Panc1 (cell line): ENCODE results near the gene CDCA7L. TPM values are rescaled to one million over a fixed set of nuclear protein-coding genes. Genes with fewer than 3 reads are reported as not detected.

Experiments
- ATAC-seq: fragments of 200-7000 bp; cut with Tn5 transposase; 2 replicates; pipeline ENCODE4 v1.9.1; 2020; ENCODE audit warnings: mild to moderate bottlenecking, moderate library complexity
- BruUV-seq: library from RNA; stranded (reverse); fragments of 400-500 nt; replicated peaks from 2 replicates; lab custom pipeline; 2021; lab: Mats Ljungman, UMichigan
- CTCF ChIA-PET: fragments of 300-600 bp; sonication (Branson Sonifier 250); formaldehyde crosslinking; loops from one replicate; lab custom pipeline; 2022; ENCODE audit warnings: antibody characterized with exemption; lab: Charles Lee
- POLR2A ChIA-PET: fragments of 300-600 bp; sonication (Branson Sonifier 250); formaldehyde crosslinking; loops from one replicate; lab custom pipeline; 2022; ENCODE audit warnings: antibody characterized with exemption; lab: Charles Lee
- DNase-seq: peaks from one replicate; pipeline ENCODE4 v3.0.0-alpha.2; 2010; ENCODE audit warnings: low read depth, low spot score
- H3K27ac ChIP-seq: 2 replicates; pipeline ENCODE4 v1.5.1; 2011; ENCODE audit warnings: mild to moderate bottlenecking, low read length, inconsistent platforms
- H3K27me3 ChIP-seq: fragments of 200-500 bp; sonication (Bioruptor generic); 2 replicates; pipeline ENCODE4 v1.6.0; 2014; ENCODE audit warnings: low read length, inconsistent platforms; ENCODE audit not compliant: control insufficient read depth, insufficient read depth
- H3K36me3 ChIP-seq: fragments of 200-500 bp; sonication (Bioruptor generic); 2 replicates; pipeline ENCODE4 v1.5.1; 2014; ENCODE audit warnings: inconsistent platforms, mild to moderate bottlenecking, low read length, moderate library complexity; ENCODE audit not compliant: control insufficient read depth, insufficient read depth
- H3K4me1 ChIP-seq: 2 replicates; pipeline ENCODE4 v1.5.1; 2011; ENCODE audit warnings: inconsistent platforms, mild to moderate bottlenecking, low read length, moderate library complexity; ENCODE audit not compliant: control insufficient read depth, insufficient read depth
- H3K4me3 ChIP-seq, 2 experiments: 2 replicates each; pipeline ENCODE4 v1.5.1; 2011 to 2012; ENCODE audit warnings: low read depth in 2 of 2, low read length in 2 of 2, mild to moderate bottlenecking in 2 of 2, inconsistent platforms in 1 of 2, moderate library complexity in 1 of 2
- H3K9me3 ChIP-seq: fragments of 200-500 bp; sonication (Bioruptor generic); 2 replicates; pipeline ENCODE4 v1.5.1; 2014; ENCODE audit warnings: low read depth, mild to moderate bottlenecking, inconsistent platforms, low read length, moderate library complexity; ENCODE audit not compliant: control insufficient read depth, insufficient read depth
- CTCF ChIP-seq: fragments of 450-650 bp; IDR thresholded peaks from 2 replicates; pipeline ENCODE4 v1.5.1; 2017; ENCODE audit warnings: mild to moderate bottlenecking
- POLR2AphosphoS5 ChIP-seq: IDR thresholded peaks from 2 replicates; pipeline ENCODE4 v1.6.1; 2012; ENCODE audit warnings: mild to moderate bottlenecking, low read depth, low read length, moderate library complexity
- REST ChIP-seq, 2 experiments: IDR thresholded peaks; 2 replicates each; pipeline ENCODE4 v1.6.1; 2011 to 2012; ENCODE audit warnings: low read depth in 2 of 2, control low read depth in 1 of 2, low read length in 1 of 2, mild to moderate bottlenecking in 1 of 2, moderate library complexity in 1 of 2; ENCODE audit not compliant: insufficient read depth in 1 of 2
- SIN3A ChIP-seq: IDR thresholded peaks from 2 replicates; pipeline ENCODE4 v1.6.1; 2012; ENCODE audit warnings: low read depth, mild to moderate bottlenecking, low read length, moderate library complexity, borderline replicate concordance; ENCODE audit not compliant: insufficient read depth
- TCF7L2 ChIP-seq: IDR thresholded peaks from 2 replicates; pipeline ENCODE4 v1.6.1; 2011; ENCODE audit warnings: mild to moderate bottlenecking, low read depth, low read length, inconsistent platforms
- in situ Hi-C: cut with HindIII; loops from 2 replicates; pipeline ENCODE4 v1.10.0; 2016; ENCODE audit warnings: low sequenced_read_pairs, low pct_unique_long_range_greater_than_20kb
- intact Hi-C: fragments of 100-400 bp; cut with micrococcal nuclease; formaldehyde crosslinking; loops from one replicate; pipeline ENCODE4 v1.10.0; 2022; ENCODE audit not compliant: unreplicated experiment
- total RNA-seq: library from RNA; stranded (reverse); gene quantifications from one replicate; pipeline ENCODE4 v1.2.1, GENCODE V29; 2021; ENCODE audit not compliant: unreplicated experiment

Gene CDCA7L
- total RNA-seq, 1 experiment from 2014 or later, result 46.1 TPM

GRCh38 chr7:21916629-21917028 lies 29.1 kb downstream of the CDCA7L start:
- ChIA-PET CTCF (no interaction called here), POLR2A (no interaction called here)
- in situ Hi-C loops, result no loop called here
- H3K4me3 ChIP-seq, result no peak overlapping the region
- H3K9me3 ChIP-seq, result no peaks in the 10 kb centered on the region
- TF ChIP-seq SIN3A (no peak), POLR2AphosphoS5 (no peak), TCF7L2 (no peak), CTCF (no peak), REST (IDR thresholded peaks at IDR 0.05; ENCODE audit: insufficient read depth in 1 of 2, low read depth in 2 of 2, low read length in 1 of 2) (no peak)
- H3K36me3 ChIP-seq, result no peaks in the 10 kb centered on the region
- intact Hi-C loops, result no loop called here
- ATAC-seq (no peak), DNase-seq (no peak)
- no peaks in the 10 kb centered on the region for H3K27me3 ChIP-seq
- no peaks in the 10 kb centered on the region for H3K4me1 ChIP-seq
- H3K27ac ChIP-seq, result no peak overlapping the region
- no TSS peak for BruUV-seq

DNA sequence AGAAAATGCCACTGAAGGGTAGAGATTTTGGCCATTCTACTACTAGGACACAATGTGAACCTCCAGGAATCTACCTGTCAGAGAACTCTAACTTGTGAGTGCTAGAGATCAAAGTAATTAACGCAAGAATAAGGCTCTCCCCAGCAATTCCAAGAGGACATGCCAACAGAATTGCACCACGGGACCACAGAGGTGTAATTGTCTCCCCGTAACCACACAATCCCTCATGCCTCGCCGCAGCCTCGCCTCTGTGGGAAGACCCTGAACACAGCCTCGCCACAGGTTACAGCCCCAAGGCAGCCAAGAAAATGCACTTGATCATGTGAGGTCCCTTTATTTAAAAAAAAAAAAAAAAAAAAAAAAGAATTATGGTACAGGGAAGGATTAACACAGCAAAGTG lies 29.5 kb downstream of the CDCA7L start:
- Histone ChIP-seq H3K36me3 (no peaks in the 10 kb centered on the region), H3K9me3 (no peaks in the 10 kb centered on the region), H3K27me3 (no peaks in the 10 kb centered on the region), H3K4me3 (no peak overlapping the region), H3K4me1 (no peaks in the 10 kb centered on the region), H3K27ac (no peak overlapping the region)
- in situ Hi-C loops, result no loop called here
- TF ChIP-seq SIN3A (no peak), CTCF (no peak), REST (IDR thresholded peaks at IDR 0.05; ENCODE audit: insufficient read depth in 1 of 2, low read depth in 2 of 2, low read length in 1 of 2) (no peak), POLR2AphosphoS5 (no peak), TCF7L2 (no peak)
- CTCF ChIA-PET, result no interaction called here
- BruUV-seq, result no TSS peak
- intact Hi-C loops, result no loop called here
- ATAC-seq (no peak), DNase-seq (no peak)
- POLR2A ChIA-PET, result no interaction called here
